ENCODE results near the gene WWOX. TPM values are rescaled to one million over a fixed set of nuclear protein-coding genes. Genes with fewer than 3 reads are reported as not detected.

Gene WWOX
- total and polyA plus RNA-seq, 2 donors (not counting 1 experiment from before 2014, with no cell fraction given), result 10.5 to 42.3 TPM

GRCh38 chr16:78438632-78439031 is 339.2 kb downstream of the WWOX start:
- TF ChIP-seq CTCF (IDR thresholded peaks at IDR 0.05) (no peak), EZH2 (IDR thresholded peaks at IDR 0.05; ENCODE audit: borderline replicate concordance, insufficient read depth, low read depth, low read length, poor library complexity, severe bottlenecking) (no peak)
- 99% methylated on average over 9 of the region's 13 CpGs for WGBS (ENCODE audit: insufficient coverage)

DNA sequence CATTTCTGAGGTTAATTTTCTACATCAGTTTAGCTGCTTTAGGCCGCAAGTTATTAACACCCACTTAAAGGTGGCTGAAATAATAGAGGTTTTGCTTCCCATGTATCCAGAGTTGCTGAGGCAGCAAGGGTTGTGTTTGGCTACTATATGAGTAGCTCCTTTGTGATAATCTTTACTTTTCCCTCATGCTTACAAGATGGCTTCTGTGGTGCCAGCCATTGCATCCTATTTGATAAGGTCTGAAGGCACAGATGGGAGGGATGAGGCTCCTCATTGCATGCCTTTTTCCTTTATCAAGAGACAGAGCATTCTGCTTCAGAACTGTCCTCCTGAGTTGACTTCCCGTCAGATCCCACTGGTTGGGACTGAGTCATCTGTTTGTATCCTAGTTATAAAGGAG is 340.2 kb downstream of the WWOX start:
- Histone ChIP-seq H3K27me3 (replicated peaks in 1 of 4; ENCODE audit: control extremely low read depth in 1 of 4, control insufficient read depth in 3 of 4, insufficient read depth in 4 of 4, low read length in 3 of 4) (no peaks in the 10 kb centered on the region), H3K9ac (ENCODE audit: low read length) (no peak overlapping the region), H3K4me3 (ENCODE audit: control extremely low read depth in 1 of 5, extremely low read depth in 1 of 5, insufficient read depth in 1 of 5, low read depth in 2 of 5, low read length in 4 of 5) (no peak overlapping the region), H3K9me3 (ENCODE audit: control extremely low read depth in 1 of 3, control insufficient read depth in 2 of 3, insufficient read depth in 1 of 3, low read length in 2 of 3) (no peaks in the 10 kb centered on the region), H4K20me1 (ENCODE audit: control insufficient read depth, insufficient read depth, low read length, poor library complexity, severe bottlenecking) (no peaks in the 10 kb centered on the region), H3K4me2 (replicated peaks; ENCODE audit: low read depth, low read length, poor library complexity, severe bottlenecking) (no peak overlapping the region), H3K4me1 (ENCODE audit: control insufficient read depth in 2 of 2, insufficient read depth in 2 of 2, low read length in 2 of 2) (no peaks in the 10 kb centered on the region), H3K79me2 (ENCODE audit: control insufficient read depth, insufficient read depth, low read length) (no peaks in the 10 kb centered on the region), H2AFZ (ENCODE audit: insufficient read depth, low read depth, low read length, poor library complexity, severe bottlenecking) (no peak overlapping the region), H3K27ac (ENCODE audit: low read length in 2 of 2) (no peak overlapping the region), H3K36me3 (replicated peaks in 1 of 2; ENCODE audit: control extremely low read depth in 1 of 2, control insufficient read depth in 1 of 2, extremely low read depth in 1 of 2, insufficient read depth in 2 of 2, low read length in 1 of 2) (no peaks in the 10 kb centered on the region)
- ChIA-PET POLR2A (no interaction called here), CTCF (interaction anchor here (1.8 kb wide), 1 partner anchor 10 kb away, joined by 7 read pairs; no protein-coding TSS in a partner anchor)
- ATAC-seq (ENCODE audit: low read depth), result no peak
- intact Hi-C loops (cut with micrococcal nuclease), result no loop called here
- WGBS (ENCODE audit: insufficient coverage), result no CpG with 5 or more reads among the region's 2 CpGs
- TF ChIP-seq CTCF (IDR thresholded peaks at IDR 0.05) (no peak), EZH2 (IDR thresholded peaks at IDR 0.05; ENCODE audit: borderline replicate concordance, insufficient read depth, low read depth, low read length, poor library complexity, severe bottlenecking) (no peak)
- no peak for DNase-seq
- H3K27ac Mint-ChIP-seq, result no peak overlapping the region
- H3K27me3 Mint-ChIP-seq, result no peaks in the 10 kb centered on the region
- H3K4me3 Mint-ChIP-seq, result no peak overlapping the region
- H3K4me1 Mint-ChIP-seq, result no peaks in the 10 kb centered on the region
- H3K9me3 Mint-ChIP-seq (ENCODE audit: insufficient read depth), result no peaks in the 10 kb centered on the region

More at GRCh38 chr16:78438632-78439031, 339.2 kb downstream of the WWOX start:
- Mint-ChIP-seq H3K27ac (no peak overlapping the region), H3K4me3 (no peak overlapping the region), H3K9me3 (ENCODE audit: insufficient read depth) (no peaks in the 10 kb centered on the region), H3K4me1 (no peaks in the 10 kb centered on the region), H3K27me3 (no peaks in the 10 kb centered on the region)
- ChIA-PET CTCF (interaction anchor here (1.0 to 1.8 kb wide), 2 partner anchors 9 to 11 kb away, joined by 3 to 7 read pairs; no protein-coding TSS in a partner anchor), POLR2A (no interaction called here)
- Histone ChIP-seq H3K9ac (ENCODE audit: low read length) (no peak overlapping the region), H3K79me2 (ENCODE audit: control insufficient read depth, insufficient read depth, low read length) (no peaks in the 10 kb centered on the region), H3K4me3 (ENCODE audit: control extremely low read depth in 1 of 5, extremely low read depth in 1 of 5, insufficient read depth in 1 of 5, low read depth in 2 of 5, low read length in 4 of 5) (no peak overlapping the region), H2AFZ (ENCODE audit: insufficient read depth, low read depth, low read length, poor library complexity, severe bottlenecking) (no peak overlapping the region), H3K36me3 (replicated peaks in 1 of 2; ENCODE audit: control extremely low read depth in 1 of 2, control insufficient read depth in 1 of 2, extremely low read depth in 1 of 2, insufficient read depth in 2 of 2, low read length in 1 of 2) (no peaks in the 10 kb centered on the region), H3K27ac (ENCODE audit: low read length in 2 of 2) (no peak overlapping the region), H3K27me3 (replicated peaks in 1 of 4; ENCODE audit: control extremely low read depth in 1 of 4, control insufficient read depth in 3 of 4, insufficient read depth in 4 of 4, low read length in 3 of 4) (no peaks in the 10 kb centered on the region), H3K4me2 (replicated peaks; ENCODE audit: low read depth, low read length, poor library complexity, severe bottlenecking) (no peak overlapping the region), H4K20me1 (ENCODE audit: control insufficient read depth, insufficient read depth, low read length, poor library complexity, severe bottlenecking) (no peaks in the 10 kb centered on the region), H3K4me1 (ENCODE audit: control insufficient read depth in 2 of 2, insufficient read depth in 2 of 2, low read length in 2 of 2) (no peaks in the 10 kb centered on the region), H3K9me3 (ENCODE audit: control extremely low read depth in 1 of 3, control insufficient read depth in 2 of 3, insufficient read depth in 1 of 3, low read length in 2 of 3) (no peaks in the 10 kb centered on the region)
- no peak for ATAC-seq (ENCODE audit: low read depth)
- intact Hi-C loops (cut with micrococcal nuclease), result no loop called here
- no peak for DNase-seq
